WTC11 (cell line): ENCODE data around the gene HEBP1.

Experiments
- CTCF ChIP-seq: fragments of 200-600 bp; IDR thresholded peaks from 2 replicates; pipeline ENCODE4 v1.8.0; 2022; ENCODE audit warnings: antibody characterized with exemption
- E2F5 ChIP-seq: sonication (generic); formaldehyde crosslinking; IDR thresholded peaks from 2 replicates; pipeline ENCODE4 v1.8.1; 2022; ENCODE audit warnings: mild to moderate bottlenecking, moderate library complexity, missing genetic modification reagents
- JUN ChIP-seq: sonication (generic); formaldehyde crosslinking; IDR thresholded peaks from 2 replicates; pipeline ENCODE4 v1.8.0; 2023; ENCODE audit warnings: mild to moderate bottlenecking, missing genetic modification reagents
- NR1H2 ChIP-seq: sonication (generic); formaldehyde crosslinking; IDR thresholded peaks from 2 replicates; pipeline ENCODE4 v1.9.0; 2021; ENCODE audit warnings: mild to moderate bottlenecking, moderate library complexity, missing genetic modification reagents
- RORB ChIP-seq: fragments of 250-450 bp; sonication (Bioruptor Pico); IDR thresholded peaks from 2 replicates; pipeline ENCODE4 v1.9.0; 2021; ENCODE audit warnings: mild to moderate bottlenecking
- ZNF138 ChIP-seq: sonication (generic); formaldehyde crosslinking; conservative IDR thresholded peaks from 2 replicates; pipeline ENCODE4 v1.8.1; 2022; ENCODE audit warnings: mild to moderate bottlenecking, moderate library complexity, missing genetic modification reagents
- ZNF219 ChIP-seq: sonication (generic); formaldehyde crosslinking; IDR thresholded peaks from 2 replicates; pipeline ENCODE4 v1.8.0; 2023; ENCODE audit warnings: missing genetic modification reagents, mild to moderate bottlenecking, borderline replicate concordance
- ZNF512 ChIP-seq: sonication (generic); formaldehyde crosslinking; IDR thresholded peaks from 2 replicates; pipeline ENCODE4 v1.8.1; 2022; ENCODE audit warnings: missing genetic modification reagents, borderline replicate concordance

- TF ChIP-seq CTCF (no peak), ZNF512 (CRISPR knock-in tag) (no peak), JUN (no peak), ZNF138 (CRISPR knock-in tag) (no peak), E2F5 (no peak), RORB (CRISPR knock-in tag) (no peak), ZNF219 (CRISPR knock-in tag) (no peak), NR1H2 (CRISPR knock-in tag) (no peak)
These were observed 24.5 kb upstream of the HEBP1 start for GRCh38 chr12:13024531-13024916.
